ENCODE measurements around the gene GUK1.
A peak's percentile ranks its signal among the peaks of the same experiment; 100 is the strongest.

Gene GUK1

DNA sequence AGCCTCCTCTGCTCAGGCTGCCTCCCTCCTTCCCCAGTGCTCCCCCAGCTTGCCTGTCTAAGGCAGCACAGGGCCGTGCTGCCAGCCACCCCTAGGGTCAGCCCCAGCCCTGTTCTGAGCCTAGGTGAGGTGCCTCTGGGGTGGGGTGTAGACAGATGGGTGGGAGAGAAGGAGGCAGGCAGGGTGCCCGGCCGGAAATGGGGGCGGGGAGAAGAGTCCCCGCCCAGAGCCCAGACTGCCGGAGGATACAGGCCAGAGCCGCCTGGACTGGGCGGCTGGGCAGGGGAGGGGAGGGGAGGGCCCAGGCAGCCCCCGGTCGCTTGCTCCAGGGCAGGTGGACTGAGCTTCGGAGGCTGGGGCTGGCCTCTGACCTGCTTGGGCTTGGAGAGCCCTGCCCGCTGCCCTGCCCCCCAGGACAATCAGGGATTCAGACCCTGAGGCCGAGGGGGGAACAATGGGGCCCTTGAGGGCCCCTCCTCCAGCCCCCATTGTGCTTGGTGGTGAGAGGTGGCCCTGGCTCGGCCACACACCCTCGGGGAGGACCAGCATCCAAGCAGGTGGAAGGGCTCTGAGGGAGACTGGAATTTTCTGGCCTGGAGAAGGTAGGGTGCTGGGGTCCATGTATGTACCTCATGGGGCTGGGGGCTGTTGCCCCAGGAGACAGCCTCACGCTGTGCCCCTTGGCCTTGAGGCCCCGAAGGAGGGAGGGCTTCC lies 9.5 kb downstream of the GUK1 start, which contains the start of gene GJC2:
Gene GJC2, plus strand, starts transcription at position 525 of the 714 bp plus-strand sequence. CDS start 7,829 bp downstream, outside the sequence.
- DNase-seq (ENCODE audit: low read depth in 3 of 3), result no peak

DNA sequence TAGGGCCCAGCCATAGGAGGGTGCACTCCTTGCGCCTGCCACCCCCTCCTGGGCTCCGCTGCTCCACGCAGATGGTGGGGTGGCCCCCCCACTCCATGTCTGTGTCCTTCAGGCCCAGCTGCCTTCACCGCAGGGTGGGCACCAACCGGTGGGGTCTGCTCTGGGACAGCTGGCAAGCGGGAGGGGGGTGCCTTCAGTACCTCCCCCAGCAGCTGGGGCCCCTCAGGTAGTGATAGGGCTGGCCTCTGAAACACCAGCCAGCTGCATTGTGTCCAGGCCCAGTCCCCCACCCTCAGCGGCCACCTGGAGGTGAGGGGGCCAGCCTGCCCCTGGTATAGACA lies 10.0 kb downstream of the GUK1 start:
- DNase-seq (ENCODE audit: low read depth in 3 of 3), result no peak

- no peak for DNase-seq (ENCODE audit: low read depth in 3 of 3)
Observed at GRCh38 chr1:228150461-228151179, 10.5 kb downstream of the GUK1 start.

- DNase-seq (ENCODE audit: low read depth in 3 of 3), result no peak
Observed at GRCh38 chr1:228151180-228151925, 11.3 kb downstream of the GUK1 start.

DNA sequence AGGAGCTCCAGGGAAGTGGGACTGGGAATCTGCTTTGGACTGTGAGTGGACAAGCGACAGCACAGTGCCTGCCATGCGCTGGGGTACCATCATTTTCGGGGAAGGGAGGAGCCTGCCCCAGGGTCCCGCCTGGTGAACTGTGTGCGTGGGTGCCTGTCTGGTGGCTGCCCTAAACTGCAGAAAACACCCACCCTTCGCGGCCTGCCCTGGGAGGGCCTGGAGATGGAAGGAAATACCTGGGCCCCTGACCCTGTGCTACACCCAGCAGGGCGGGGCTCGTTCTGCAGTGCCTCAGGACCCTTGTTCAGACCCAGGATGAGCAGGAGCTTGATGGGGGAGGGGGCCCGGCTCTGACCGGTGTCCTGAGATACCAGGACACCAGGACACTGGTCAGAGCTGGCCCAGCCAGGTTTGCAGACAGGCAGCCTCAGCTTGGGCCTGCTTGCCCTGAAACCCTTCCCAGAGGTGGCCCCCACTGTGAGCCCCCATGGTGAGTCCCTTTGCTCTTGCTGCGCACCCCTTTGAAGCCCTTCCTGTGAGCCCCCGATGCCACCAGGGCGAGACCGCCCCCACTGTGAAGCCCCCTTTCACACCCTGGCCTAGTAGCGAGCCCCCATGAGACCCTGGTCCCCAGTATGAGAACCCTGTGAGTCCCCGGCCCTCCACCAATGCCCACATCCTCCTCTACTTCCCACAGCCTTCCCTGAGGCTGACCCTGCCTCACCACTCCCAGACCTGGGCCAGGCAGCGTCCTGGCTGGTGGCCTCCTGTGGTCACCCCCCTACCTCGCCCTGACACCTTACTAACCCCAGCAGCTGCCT lies 12.2 kb downstream of the GUK1 start:
- no peak for DNase-seq (ENCODE audit: low read depth in 3 of 3)

GRCh38 chr1:228152918-228153258 lies 12.8 kb downstream of the GUK1 start:
- no peak for DNase-seq (ENCODE audit: low read depth in 3 of 3)

DNA sequence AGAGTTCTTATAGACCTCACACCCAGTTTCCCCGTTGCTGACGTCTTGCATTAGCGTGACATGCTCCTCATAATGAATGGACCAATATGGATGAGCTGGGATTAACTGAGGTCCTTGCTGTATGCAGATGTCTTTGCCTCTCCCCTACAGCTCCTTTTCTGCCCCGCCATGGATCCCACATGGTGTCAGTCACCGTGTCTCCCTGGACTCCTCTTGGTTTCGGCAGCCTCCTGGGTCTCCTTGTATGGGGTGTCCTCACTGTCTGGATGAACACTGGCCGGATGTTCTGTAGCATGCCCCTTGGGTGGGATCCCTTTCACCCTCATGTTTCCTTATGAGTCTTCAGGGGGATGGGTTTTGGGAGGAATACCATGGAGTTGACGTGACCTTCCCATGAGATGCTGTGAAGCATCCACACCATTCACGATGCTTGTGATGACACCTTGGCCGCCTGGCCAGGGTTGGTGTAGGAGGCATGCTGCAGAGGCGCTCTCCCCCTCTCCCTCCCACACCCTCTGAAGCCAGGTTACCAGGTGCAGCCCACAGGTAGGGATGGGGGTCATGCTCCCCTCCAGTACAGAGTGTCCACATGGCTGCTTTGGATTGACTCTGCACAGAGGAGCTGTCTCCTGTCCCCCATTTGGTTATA lies 14.1 kb downstream of the GUK1 start:
- DNase-seq (ENCODE audit: low read depth in 3 of 3), result no peak

GRCh38 chr1:228154670-228155571 lies 14.8 kb downstream of the GUK1 start:
- peak in 1 of 3 experiments; percentile 48 for DNase-seq (ENCODE audit: low read depth in 3 of 3)

GRCh38 chr1:228155596-228156514 lies 15.8 kb downstream of the GUK1 start:
- no peak for DNase-seq (ENCODE audit: low read depth in 3 of 3)

DNA sequence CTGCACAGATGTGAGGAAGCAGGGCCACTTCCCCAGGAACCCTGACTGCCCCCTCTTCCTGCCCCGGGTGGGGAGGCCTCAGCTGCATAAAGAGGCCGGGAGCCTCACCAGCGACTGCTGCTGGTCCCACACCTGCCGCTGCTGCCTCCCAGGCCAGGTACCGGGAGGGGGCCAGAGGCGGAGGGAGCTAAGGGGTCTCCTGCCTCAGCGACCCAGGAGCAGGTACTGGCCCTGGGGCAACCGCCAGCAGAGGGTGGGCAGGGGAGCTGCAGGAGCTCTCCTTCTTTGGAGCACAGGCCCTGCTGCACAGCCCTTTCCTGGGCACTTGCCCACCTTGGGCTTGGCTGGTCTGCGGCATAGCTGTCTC lies 16.4 kb downstream of the GUK1 start:
- DNase-seq (ENCODE audit: low read depth in 3 of 3), result no peak

DNA sequence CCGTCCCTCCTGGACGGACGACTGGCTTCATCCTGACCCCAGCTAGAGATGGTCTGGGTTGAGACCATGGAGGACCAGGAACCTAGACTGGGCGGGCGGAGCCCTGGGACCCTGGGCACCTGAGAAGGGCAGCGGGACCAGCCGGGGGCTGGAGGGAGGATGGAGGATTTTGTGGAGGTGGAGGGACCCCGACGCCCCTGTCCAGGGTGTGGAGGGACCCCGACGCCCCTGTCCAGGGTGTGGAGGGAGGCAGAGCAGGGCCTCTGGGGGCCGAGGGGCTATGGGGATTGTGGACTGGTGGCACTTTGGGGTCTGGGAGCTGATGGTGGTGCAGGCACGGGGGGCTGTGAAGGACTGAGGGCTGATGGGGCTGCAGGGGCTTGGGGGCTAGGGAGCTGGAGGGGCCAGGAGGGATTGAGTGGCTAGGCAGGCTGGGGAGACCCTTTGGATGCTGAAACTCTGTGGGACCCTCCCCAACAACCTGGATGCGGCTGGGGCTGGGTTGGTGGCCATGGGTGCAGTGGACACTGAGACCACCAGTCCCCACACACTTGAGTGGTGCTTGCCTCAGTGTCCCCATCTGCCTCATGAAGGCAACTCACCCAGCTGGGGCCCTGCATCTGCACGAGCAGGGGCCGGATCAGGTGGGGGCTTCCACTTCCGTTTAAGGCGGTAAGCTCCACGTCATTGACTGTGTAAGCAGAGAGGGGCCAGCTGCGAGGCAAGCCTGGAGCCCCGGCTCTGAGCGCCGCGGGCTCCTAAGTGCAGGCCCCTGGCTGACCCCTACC lies 17.1 kb downstream of the GUK1 start:
- DNase-seq (ENCODE audit: low read depth in 3 of 3), result no peak

- no peak for DNase-seq (ENCODE audit: low read depth in 3 of 3)
Observed at GRCh38 chr1:228157729-228158126, 17.6 kb downstream of the GUK1 start.

GRCh38 chr1:228158151-228159007 lies 18.3 kb downstream of the GUK1 start:
- no peak for DNase-seq (ENCODE audit: low read depth in 3 of 3)

- DNase-seq (ENCODE audit: low read depth in 3 of 3), result no peak
Observed at GRCh38 chr1:228159008-228159665, 19.1 kb downstream of the GUK1 start.

GRCh38 chr1:228160201-228160761 lies 20.2 kb downstream of the GUK1 start:
- DNase-seq (ENCODE audit: low read depth in 3 of 3), result no peak

DNA sequence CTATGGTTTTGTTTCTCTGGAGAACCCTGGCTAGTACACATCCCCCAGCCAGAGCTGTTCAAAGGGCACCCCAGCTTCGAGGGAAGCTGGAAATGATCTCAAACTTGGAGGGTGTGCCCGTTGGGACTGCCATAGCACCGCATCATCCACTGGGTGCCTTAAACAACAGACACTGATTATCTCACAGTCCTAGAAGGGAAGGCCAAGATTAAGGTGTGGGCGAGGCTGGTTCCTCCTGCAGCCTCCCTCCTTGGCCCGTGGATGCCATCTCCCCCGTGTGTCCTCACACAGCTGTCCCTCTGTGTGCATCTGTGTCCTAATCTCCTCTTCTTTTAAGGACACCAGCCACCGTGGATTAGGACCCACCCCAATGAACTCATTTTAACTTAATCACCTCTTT lies 21.3 kb downstream of the GUK1 start:
- no peak for DNase-seq (ENCODE audit: low read depth in 3 of 3)

- DNase-seq (ENCODE audit: low read depth in 3 of 3), result no peak
Observed at GRCh38 chr1:228161866-228162265, 21.8 kb downstream of the GUK1 start.

Data from stimulated activated CD4-positive, alpha-beta T cell treated with anti-CD3 and anti-CD28 coated beads, TNF-alpha, amount 100 ng/mL, for 24 hours (primary cell).